Measurements from ENCODE around the gene HOTAIR.

HOTAIR gene

DNA sequence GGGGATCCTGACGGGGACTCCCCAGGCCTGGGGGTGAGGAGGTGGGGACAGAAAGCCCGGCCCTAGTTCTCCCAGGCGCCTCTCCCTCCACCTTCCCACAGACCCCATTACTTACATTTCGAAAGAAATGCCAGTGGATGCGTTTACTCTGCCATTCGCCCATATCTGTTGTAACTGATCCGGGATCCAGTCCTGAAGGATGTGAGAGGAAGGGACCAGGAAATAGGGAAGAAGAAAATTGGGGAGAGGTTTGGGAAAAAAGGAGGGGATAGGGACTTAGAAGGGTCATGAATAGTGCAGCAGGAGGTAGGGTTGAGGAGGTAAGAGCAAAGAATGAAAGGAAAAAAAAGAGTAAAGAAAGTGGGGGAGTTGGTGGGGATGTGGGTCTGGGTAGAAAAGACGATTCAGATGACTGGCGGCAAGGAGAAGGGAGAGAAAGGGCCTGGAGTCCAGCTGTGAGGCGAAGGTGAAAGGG, 18.9 kb downstream of the HOTAIR start:
- no peak for DNase-seq

DNA sequence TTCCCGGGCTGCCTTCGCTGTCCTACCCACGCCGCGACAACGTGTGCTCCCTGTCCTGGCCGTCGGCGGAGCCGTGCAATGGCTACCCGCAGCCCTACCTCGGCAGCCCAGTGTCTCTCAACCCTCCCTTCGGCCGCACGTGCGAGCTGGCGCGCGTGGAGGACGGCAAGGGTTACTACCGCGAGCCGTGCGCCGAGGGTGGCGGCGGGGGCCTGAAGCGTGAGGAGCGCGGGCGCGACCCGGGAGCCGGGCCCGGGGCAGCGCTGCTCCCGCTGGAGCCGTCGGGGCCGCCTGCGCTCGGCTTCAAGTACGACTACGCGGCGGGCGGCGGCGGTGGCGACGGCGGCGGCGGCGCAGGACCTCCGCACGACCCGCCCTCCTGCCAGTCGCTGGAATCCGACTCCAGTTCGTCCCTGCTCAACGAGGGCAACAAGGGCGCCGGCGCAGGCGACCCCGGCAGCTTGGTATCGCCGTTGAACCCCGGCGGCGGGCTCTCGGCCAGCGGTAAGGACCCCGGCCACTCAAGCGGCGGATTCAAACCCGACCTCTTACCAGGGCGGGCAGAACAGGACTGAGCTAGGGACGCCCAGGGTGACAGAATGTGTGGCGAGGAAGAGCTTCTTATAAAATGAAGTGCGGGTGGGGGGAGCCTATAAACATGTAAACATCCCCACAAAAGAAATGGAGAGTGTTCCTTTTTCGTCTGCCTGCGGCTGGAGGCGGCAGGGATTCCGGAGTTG, 19.5 kb downstream of the HOTAIR start:
- no peak for DNase-seq

DNA sequence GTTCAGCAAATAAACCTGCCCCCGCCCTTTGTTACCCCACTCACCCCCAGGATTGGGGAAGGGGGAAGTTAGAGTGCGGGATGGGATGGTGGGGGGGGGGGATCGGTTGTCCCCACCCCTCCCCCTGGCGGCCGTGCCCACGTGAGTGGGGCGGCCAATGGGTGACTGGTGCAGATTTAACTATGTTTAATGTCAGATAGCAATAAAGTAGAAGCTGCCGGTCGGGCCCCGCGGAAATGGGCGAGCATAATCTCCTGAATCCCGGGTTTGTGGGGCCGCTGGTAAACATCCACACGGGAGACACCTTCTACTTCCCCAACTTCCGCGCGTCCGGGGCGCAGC, 20.1 kb downstream of the HOTAIR start, which contains the start of gene HOXC12:
Gene HOXC12 (plus strand): TSS at position 210 of the 342 bp plus-strand sequence. CDS start 27 bp downstream, at position 237.
- no peak for DNase-seq

DNA sequence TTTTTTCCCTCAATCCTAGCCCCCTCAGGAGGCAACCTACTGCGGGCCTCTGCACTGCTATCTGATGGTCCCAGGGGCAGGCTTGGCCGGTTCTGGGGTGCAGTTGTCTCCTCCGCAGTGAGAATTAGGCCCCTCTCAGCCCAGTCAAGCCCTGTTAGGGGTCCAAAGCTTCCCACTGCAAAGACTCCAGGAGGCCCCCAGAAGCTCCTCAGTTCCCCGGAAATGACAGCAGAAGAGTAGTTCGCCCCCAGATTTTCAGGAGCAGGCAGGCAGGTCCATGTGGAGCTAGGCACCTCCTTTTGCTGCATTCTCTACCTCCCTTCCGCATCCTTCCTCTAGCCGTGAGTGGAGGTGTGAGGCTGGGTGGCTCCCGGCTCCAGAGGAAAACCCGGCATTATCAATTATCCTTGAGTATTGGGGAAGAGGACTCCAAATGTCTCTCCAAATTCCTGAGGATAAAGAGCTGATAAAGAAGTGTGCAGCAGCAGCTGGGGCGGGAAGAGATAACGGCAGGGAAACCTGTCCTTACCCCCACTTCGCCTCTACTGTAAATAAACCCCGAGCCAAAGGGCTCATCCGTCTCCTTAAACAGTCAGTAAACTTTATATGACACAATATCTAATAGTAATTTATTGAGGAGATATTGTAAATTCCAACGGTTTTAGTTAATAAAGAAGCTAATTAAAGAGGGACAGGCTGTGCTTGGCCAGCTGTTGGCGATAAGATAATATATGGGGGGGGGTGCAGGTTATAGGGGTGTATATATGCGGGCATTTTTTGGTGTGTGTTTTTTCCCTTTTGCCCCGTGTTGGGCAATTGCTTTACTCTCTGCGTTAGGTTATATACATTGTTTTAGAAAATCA, 20.7 kb downstream of the HOTAIR start:
- no peak for DNase-seq

DNA sequence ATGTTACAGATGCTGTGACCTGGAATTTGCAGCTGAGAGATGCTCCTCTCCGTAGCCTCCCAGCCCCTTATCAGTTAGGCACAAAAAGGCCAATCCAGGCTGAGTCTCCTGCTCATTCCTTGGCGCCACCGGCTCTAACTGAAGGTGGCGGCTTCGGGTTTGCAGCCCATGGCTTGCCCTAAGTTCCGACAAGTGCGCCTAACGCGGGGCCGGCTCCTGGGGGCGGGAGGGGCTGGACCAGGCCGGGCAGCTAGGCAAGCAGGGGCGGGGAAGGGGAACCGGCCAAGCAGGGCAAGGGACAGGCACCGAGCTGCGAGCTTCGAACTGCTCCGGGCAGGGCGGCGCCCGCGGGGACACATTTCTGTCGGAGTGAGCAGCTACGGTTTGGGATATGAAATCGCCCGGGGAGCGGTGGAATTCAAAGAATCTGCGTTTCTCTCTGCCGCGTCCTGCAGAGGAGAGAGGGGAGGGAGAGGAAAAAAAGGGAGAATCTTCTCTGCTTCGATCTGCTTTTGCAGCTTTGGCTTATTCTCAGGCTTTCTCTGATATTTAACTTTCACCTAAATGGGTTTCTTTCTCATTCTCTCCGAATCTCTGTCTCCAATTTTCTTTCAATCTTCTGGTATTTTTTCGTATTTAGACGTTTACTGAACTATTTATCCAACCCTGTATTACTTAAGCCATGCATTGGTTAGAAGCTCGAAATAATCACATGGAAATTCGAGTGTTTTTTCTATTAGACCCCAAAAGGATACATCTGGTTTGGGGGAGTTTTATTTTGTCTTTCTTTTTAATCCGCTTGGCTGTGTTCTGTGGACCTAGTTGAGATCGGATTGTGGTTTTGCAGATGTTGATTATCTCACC, 21.7 kb downstream of the HOTAIR start:
- no peak for DNase-seq

DNA sequence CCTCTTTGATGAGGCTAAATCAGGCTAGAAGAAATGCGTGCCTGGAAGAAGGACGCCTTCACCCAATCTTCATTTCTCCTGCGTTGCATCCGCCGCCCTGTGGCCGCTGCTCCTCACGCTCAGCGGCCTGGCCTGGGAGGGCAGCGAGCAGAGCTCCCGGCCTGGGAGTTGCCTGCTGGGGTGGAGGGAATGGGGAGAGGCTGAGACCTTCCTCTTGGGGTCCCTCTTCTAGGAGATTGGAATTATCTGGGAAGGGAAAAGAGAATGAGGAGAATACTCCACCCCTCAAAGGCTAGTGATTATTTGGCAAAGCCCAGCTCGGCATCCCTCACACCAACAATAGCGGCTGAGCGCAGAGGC, 22.4 kb downstream of the HOTAIR start:
- no peak for DNase-seq

DNA sequence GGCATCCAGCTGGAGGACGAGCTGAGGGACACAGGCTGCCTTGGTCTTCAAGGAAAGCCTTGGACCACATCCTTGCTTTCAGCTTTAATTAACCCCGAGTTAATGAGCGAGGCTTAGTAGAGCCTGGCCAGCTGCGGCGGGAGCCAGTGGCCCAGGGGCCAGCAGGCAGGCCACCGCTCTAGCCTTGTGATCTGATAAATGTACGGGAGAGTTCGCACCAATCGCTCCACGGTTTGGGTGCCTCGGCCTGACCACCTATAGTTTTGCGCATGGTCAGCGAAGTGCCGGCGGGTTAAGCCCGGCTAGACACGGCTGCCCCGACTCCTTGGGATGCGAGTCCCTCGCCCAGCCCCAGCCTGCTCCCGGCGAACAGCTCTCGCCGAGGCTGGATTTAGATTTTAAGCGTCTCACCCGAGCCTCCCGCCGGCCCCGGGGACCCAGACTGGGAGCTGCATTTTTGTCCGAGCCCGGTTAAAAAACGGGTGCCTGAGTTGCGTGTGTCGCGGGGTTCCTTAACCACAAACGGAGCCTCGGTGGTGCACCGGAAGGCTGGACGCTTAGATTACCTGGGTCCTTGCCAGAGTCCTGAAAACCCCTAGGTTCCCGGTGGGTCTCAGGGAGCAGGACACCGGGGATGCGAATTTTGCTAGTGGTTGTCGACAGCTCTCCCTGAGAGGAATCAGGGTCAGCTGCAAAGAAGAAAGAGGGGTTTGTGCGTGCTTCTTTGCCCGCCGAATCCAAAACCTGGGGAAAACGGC, 23.0 kb downstream of the HOTAIR start:
- no peak for DNase-seq

DNA sequence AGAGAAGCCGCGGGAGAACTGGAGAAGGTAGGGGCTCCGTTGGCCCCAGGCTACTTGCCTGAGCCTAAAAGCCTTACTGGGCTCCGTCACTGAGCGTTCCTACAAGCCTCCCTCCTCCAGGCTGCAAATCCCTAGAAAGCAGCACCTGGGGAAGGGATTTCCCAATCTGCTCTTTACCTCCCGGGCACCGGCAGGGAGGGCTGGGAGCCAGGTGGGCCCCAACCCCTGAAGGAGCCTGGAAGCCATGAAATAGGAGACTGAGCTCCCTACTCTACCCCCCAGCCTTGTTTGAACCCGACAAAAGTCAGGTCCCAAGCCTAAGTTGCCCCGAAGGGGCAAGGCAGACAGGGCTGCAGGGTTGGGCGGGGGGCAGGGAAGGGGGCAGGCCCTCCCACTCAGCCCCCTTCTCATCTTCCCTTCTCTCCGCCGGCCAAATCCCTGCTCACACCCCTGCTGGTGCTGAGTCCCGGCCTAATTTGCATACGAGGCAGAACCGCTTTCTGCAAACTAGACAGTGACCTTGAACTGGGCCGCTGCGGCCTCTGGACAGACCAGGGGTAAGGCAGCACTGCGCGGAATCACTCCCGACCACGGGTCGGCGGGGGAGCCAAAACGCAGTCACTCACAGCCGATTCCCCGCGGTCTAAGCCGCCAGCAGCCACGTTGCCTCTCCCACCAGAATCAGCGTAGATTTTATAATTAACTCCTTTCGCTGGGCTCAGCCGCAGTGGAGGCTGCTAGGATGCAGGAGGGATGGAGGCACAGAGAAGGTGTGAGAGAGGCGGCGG, 23.8 kb downstream of the HOTAIR start:
- no peak for DNase-seq

DNA sequence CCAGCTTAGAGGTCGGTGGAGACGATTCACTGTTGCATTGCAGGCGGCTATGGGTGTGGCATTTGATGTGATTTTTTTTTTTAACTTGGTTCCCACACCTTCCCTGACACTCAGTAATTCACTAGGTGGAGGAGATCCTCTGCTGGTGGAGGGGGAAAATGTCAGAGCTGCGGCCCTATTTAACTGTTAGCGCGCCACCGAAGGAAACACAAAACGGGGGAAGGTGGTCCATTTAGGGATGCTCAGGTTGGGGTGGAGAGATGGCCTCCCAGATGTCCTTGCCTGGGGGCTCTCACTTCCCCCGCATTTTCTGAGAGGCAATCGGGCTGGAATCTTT, 24.3 kb downstream of the HOTAIR start:
- DNase-seq, result no peak

DNA sequence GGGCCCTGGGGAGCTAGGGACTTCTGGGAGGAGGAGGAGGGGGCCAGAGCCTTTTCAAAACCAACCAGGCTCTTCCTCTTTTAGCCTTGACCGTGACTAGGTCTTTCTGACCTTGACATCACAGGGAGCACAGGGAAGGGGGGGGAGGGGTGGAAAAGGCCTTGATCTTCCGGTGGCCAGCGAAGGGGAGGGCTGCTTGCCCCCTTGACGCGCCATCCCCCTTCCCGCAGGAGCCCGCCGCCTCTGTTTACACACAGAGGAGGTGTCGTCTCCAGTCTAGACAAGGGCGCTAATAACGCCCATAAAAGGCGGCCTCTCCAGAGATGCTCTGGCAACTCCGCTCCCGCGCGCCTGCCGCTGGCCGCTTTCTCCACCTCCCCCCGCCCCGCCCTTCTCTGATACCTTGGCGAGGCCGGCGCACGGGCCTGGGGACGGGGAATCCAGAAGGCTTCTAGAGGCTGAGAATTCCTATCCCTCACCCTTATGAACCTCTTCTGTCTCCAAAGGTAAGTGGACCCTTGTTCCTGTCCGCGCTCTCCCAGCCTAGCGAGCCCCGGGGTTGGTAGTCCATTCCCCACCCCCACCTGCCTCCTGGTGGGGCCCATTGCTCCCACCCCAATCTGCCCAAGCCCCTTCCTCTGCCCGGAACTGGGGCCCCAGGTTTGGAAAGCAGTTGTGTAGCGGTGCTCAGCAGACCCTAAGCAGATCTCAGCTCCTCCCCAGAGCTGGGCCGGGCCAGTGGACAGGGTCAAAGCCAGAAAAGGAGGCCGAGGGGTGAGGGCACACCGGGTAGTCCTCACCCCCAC, 24.9 kb downstream of the HOTAIR start:
- DNase-seq, result no peak

DNA sequence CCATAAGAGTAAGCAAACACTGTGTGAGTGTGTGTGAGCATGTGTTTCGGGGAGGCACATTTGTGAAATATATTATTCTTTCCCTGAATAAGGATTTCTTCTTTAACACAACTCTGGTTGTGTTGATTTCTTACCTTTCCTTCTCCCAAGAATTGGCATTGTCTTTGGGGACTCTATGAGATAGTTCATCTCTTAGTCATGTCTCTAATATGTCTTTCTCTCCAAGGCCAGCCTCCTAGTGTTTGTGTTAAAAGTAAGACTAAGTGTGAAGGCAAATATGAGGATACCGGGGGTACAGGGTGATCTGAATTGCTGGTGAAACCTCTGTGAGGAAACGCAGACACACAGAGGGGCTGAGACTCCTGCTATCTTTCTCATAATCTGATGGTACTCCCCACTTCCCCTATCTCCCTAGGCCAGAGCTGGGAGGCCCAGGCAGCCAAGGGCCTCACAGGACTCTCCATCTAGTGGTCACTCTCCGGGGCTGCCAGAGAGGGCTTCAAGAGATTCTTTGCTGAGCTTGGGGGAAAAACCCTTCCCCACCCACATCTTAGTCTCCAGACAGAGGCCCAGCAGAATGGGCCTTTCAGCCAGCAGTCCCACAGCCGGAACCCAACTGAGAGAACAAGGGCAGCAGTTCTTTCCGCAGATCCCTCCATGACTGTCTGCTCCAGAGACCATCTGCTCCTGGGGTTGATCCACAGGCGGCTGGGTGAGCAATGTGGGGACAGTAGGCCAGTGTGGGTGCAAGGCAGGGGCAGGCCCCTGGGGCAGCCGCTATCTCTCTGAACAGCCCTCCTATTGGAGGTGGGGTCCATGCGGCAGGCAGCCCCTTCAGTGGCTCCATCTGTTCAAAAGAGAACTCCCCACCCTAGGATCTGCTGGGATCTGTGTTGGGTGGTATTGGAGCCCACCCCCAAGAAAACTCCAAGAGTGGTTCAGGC, 25.8 kb downstream of the HOTAIR start:
- DNase-seq, result no peak

DNA sequence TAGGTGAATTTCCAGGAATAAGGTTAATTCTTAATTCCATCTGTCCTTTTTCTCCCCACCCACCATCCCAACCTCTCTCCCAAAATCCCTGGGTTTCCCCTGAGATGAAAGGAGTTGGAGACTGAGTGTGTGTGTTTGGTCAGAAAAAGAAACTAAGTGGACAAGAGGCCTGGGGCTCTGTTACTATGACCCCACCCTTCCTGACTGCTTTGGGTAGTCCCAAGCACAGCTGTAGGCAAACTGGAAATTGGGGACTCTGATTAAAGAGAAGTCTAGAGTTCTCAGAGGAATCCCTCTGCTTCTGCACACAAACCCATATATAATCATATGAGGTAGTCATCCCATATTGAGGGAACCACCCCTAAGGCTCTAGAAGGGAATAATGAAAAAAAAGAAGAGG, 27.0 kb downstream of the HOTAIR start:
- DNase-seq, result no peak

DNA sequence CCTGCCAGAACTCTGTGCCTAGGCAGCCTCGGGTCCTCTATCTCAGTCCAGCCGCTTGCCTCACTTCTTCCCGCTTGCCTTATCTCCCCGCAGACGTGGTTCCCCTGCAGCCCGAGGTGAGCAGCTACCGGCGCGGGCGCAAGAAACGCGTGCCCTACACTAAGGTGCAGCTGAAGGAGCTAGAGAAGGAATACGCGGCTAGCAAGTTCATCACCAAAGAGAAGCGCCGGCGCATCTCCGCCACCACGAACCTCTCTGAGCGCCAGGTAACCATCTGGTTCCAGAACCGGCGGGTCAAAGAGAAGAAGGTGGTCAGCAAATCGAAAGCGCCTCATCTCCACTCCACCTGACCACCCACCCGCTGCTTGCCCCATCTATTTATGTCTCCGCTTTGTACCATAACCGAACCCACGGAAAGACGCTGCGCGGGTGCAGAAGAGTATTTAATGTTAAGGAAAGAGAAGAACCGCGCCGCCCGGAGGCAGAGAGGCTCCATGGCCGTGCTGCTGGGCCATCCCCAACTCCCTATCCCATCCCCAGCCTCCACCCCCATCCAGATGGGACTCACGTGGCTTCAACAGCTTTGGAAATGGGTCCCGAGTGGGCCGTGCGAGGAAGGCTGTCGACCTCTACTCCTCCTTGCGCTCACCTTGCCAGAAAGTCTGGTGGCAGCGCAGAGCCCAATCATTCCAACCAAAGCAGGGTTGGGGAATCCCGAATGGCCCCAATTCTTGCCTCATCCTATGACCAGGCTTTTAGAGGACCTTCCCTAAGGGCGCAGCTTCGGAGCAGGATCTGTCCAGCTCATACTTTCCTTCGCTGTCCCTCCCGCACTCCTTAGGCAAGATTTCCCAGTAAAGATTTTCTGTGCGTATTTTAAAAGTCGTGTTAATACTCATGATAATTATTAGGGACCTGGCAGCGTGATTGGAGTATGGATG, 29.6 kb downstream of the HOTAIR start:
- DNase-seq, result no peak

DNA sequence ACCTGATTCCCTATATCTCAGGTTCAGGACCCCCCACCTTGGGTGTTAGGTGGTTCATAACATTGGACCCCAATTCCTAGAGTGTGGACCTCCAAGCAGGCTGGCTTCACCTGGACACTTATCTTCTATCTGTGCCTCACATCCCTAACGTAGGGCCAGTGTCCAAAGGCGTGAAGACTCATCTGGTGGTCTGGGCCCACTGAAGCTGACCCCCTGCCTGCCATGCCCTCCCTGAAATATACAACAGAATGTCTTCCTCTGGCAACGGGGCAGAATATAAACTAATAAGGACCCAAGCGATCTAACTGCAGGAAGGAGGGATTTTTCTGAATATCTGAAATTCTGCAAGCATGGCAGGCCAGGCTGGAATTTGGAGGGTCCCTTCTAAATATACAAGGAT, 30.5 kb downstream of the HOTAIR start:
- peak; percentile 16 for DNase-seq

DNA sequence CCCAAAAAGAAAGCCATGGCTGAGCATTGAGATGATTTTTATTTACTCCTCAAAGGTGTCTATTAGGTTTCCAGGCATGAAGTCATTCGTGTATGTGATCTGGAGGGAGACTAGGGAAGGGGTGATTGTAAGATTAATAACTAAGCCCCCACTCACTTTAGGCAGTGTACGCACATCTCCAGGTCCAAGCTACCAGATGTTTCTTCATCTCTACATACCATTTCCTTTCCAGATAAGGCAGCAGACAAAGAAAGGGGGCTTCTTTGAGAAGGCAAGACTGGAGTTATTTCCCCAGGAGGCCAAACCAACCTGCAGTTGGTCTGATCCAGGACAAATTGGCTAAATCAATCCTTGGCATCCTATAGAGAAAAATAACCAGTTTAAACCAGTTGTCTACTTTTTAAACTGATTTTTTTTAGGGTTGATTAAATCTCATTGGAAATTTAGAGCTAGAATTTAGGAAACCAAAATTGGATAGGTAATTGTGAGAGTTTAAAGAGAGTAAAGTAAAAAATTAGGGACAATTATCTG, 32.2 kb downstream of the HOTAIR start:
- DNase-seq, result peak; percentile 24

DNA sequence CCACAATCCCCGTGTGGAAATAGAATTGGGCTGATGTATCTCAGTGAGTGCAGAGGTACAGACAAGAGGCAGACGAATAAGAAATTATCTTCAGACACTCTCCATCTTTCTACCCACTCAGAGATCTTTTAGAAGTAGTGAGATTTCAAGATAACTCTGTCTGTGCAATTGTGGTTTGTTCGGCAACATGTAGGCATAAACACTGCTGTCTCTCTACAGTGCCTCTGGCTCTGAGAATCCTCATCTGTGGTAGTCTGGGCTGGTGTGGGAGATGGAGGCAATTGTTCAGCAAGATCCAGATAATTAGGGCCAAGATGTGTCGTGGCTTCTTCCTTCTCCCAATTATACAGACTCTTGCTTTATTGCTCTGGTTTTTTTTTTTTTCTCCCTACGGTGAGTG, 33.0 kb downstream of the HOTAIR start:
- no peak for DNase-seq

DNA sequence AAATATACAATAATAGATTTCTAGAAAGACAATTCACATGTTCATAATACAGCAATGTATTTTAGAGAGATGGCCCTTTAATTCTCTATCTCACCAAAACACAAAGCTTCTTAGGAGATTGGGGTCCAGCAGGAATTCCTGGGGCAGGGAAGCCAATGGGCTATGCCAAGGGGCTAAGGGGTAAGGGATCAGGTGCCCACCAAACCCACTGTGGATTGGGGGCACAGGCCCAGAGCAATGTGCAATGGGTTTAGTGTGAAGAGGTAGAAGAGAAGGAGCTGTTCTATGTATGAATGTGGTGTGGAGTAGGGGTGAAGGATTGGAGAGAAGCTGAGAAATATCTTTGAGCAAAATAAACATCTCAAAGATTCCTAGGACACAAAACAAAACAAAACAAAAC, 33.6 kb downstream of the HOTAIR start:
- no peak for DNase-seq

DNA sequence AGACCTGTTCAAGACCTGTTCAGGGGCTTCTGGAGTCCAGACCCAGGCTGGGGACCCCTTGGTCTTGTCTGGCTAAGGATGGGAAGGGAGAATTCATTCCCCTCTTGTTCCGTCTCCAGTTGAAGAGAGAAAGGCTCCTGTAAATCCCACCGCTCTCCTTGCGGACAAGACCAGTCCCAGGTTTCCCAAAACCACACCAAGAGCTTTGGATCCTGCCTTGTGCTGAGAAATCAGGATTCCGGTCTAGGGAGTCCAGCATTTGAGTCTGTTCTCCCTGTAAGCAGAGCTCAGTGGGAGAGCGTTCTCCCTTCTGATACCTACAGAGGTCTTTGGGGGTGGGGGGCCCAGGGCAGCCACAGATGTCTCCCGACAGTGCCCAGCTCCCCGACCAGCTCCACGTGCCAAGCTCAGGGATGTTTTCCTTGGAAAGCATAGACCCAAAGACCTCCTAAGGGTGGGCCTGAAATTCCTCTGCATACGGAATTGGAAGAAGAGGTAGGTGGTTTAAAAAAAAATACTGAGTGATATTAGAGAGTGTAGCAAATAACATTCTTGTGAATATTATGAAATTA, 34.2 kb downstream of the HOTAIR start:
- DNase-seq, result no peak

Measured in left hindlimb (tissue), 1 donor.